GM12878 (cell line): ENCODE measurements around the gene ZBTB5. TPM values are rescaled to one million over a fixed set of nuclear protein-coding genes. Genes with fewer than 3 reads are reported as not detected.

ENCODE experiments used
- CBFB ChIP-seq: IDR thresholded peaks from 2 replicates; pipeline ENCODE4 v1.6.1; 2016; ENCODE audit warnings: antibody characterized with exemption, low read depth
- CBX5 ChIP-seq: sonication (generic); IDR thresholded peaks from 2 replicates; pipeline ENCODE4 v1.6.1; 2016; ENCODE audit warnings: low read depth, moderate library complexity, mild to moderate bottlenecking, inconsistent platforms
- CHD4 ChIP-seq: fragments of 200-600 bp; sonication (generic); IDR thresholded peaks from 2 replicates; pipeline ENCODE4 v1.6.1; 2016; ENCODE audit warnings: mild to moderate bottlenecking
- EED ChIP-seq: sonication (generic); IDR thresholded peaks from 2 replicates; pipeline ENCODE4 v1.6.1; 2016; ENCODE audit warnings: antibody characterized with exemption, low read depth
- NKRF ChIP-seq: fragments of 450-650 bp; conservative IDR thresholded peaks from 2 replicates; pipeline ENCODE4 v1.6.1; 2017; ENCODE audit warnings: mild to moderate bottlenecking, moderate library complexity
- PRDM15 ChIP-seq: fragments of 450-650 bp; formaldehyde crosslinking; IDR thresholded peaks from 2 replicates; pipeline ENCODE4 v1.4.0; 2020; ENCODE audit warnings: mild to moderate bottlenecking, moderate library complexity
- REST ChIP-seq: IDR thresholded peaks from 2 replicates; pipeline ENCODE4 v1.6.1; 2012; ENCODE audit warnings: mild to moderate bottlenecking, low read depth, low read length
- SMAD1 ChIP-seq: fragments of 450-650 bp; IDR thresholded peaks from 2 replicates; pipeline ENCODE4 v1.6.1; 2018; ENCODE audit warnings: mild to moderate bottlenecking, low read depth; ENCODE audit not compliant: partially characterized antibody
- SREBF1 ChIP-seq: IDR thresholded peaks from 2 replicates; pipeline ENCODE4 v1.6.1; 2012; ENCODE audit warnings: mild to moderate bottlenecking, low read length
- USF1 ChIP-seq: IDR thresholded peaks from 2 replicates; pipeline ENCODE4 v1.6.1; 2011; ENCODE audit warnings: borderline replicate concordance, low read depth, mild to moderate bottlenecking, moderate library complexity, mixed read lengths, low read length; ENCODE audit not compliant: insufficient read depth; ENCODE audit errors: extremely low read length
- ZNF24 ChIP-seq: fragments of 450-650 bp; IDR thresholded peaks from 2 replicates; pipeline ENCODE4 v1.6.1; 2017; ENCODE audit warnings: antibody characterized with exemption, mild to moderate bottlenecking
- ZNF687 ChIP-seq: fragments of 450-650 bp; IDR thresholded peaks from 2 replicates; pipeline ENCODE4 v1.6.1; 2017; ENCODE audit warnings: mild to moderate bottlenecking, moderate library complexity
- polyA plus RNA-seq, 11 experiments: library from polyadenylated mRNA; depleted of rRNA in 4 of 11; unstranded in 6 of 11; stranded (reverse) in 5 of 11; fragments of >200 nt; fragmentation: Nextera tagmentation in 4 of 11; fragmentation: Illumina TruSeq in 1 of 11; extraction: Ambion mirVana in 4 of 11; extraction: Trizol in 1 of 11; gene quantifications; 1 replicate in 1 of 11; 2 replicates in 10 of 11; pipeline versions ENCODE4 v1.2.1 to v1.2.3, GENCODE V29; 2011 to 2016; ENCODE audit warnings: inconsistent platforms in 2 of 11, missing spikeins in 2 of 11, low read depth in 1 of 11
- total RNA-seq, 4 experiments: library from RNA; depleted of rRNA in 3 of 4; stranded (reverse); fragments of >200 nt in 3 of 4; fragmentation: Illumina TruSeq in 1 of 4; extraction: Trizol in 1 of 4; gene quantifications; 2 replicates each; pipeline versions ENCODE4 v1.2.1 to v1.2.3, GENCODE V29; 2013 to 2021

The ZBTB5 gene
- total and polyA plus RNA-seq, 10 of the 15 experiments (the other 5 are each of a cell fraction or from before 2014, with no cell fraction given), result 1.4 to 32.5 (median 12.1) TPM

- TF ChIP-seq CHD4, result no peak
- TF ChIP-seq PRDM15 (CRISPR knock-in tag), result no peak
- 0 out of 2 replicates have a peak, but pooled peaks have one; percentile 58 for TF ChIP-seq CBFB
- TF ChIP-seq SMAD1, result no peak
- TF ChIP-seq REST, result no peak
- peak; percentile 61 for TF ChIP-seq ZNF687
- no peak for TF ChIP-seq USF1
- TF ChIP-seq EED, result no peak
- no peak for TF ChIP-seq ZNF24
- no peak for TF ChIP-seq SREBF1
- TF ChIP-seq CBX5, result no peak
- TF ChIP-seq NKRF, result peak; percentile 33; the same call in 1 of the 2 replicates
Measured at GRCh38 chr9:37422289-37423104, 42.8 kb downstream of the ZBTB5 start, which contains the start of gene GRHPR (continued).
